Measurements from ENCODE around the gene LMAN1. TPM values are rescaled to one million over a fixed set of nuclear protein-coding genes. Genes with fewer than 3 reads are reported as not detected.

The LMAN1 gene, protein sequence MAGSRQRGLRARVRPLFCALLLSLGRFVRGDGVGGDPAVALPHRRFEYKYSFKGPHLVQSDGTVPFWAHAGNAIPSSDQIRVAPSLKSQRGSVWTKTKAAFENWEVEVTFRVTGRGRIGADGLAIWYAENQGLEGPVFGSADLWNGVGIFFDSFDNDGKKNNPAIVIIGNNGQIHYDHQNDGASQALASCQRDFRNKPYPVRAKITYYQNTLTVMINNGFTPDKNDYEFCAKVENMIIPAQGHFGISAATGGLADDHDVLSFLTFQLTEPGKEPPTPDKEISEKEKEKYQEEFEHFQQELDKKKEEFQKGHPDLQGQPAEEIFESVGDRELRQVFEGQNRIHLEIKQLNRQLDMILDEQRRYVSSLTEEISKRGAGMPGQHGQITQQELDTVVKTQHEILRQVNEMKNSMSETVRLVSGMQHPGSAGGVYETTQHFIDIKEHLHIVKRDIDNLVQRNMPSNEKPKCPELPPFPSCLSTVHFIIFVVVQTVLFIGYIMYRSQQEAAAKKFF
- 10 to 100 TPM; 64.0 to 80.4 (median 68.5) TPM for total RNA-seq

DNA sequence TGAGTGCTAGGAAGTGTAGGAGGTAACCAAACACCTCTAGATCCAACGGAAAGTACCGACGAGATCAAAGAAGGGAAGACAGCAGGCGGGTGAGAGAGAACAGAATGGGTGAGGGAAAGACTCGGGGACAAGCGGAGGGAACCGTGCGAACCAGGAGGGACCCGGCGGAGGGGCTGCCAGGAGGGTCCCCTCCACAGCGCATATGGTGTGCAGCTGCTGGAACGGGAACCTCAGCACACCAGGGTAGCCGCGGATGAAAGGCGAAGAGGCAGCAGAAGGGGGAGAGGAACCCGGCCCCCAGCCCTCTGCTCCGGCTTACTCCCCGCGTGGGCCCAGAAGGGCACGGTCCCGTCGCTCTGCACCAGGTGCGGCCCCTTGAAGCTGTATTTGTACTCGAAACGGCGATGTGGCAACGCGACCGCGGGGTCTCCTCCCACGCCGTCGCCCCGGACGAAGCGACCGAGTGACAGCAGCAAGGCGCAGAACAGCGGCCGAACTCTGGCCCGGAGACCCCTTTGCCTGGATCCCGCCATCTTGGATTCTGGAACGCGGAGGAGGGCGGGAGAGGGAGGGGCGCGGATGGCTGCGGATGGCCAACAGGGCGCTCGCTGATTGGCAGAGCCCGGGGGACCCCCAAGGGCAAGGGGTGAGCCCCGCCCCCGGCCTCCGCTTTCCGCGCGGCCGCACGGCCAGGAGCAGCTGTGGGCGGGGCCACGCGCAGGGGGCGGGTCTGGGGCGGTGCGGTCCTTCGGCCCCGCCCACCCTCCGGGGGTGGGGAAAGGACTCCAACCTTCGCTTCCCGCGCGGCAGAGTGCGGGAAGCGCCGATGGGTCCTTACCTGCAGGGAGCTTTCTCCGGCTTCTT is at the start of gene LMAN1:
TSS of gene LMAN1 (minus strand) at position 554 of the 864 bp plus-strand sequence. CDS start at position 533, 21 bp downstream.
- Histone ChIP-seq H3K36me3 (peaks cover 0 to 18% of the 10 kb centered on the region in 2 donors), H3K9me3 (no peaks in the 10 kb centered on the region), H3K4me3 (peak within 1 kb of the TSS; percentile 78 to 90), H3K27me3 (no peaks in the 10 kb centered on the region), H3K4me1 (peaks cover 3 to 37% (median 4%) of the 10 kb centered on the region in 3 donors), H3K27ac (peak within 1 kb of the TSS; percentile 70 to 92 (median 92))
- whole genome bisulfite sequencing, 2 donors (ENCODE audit: low coverage in 1 of 2): 0% methylated on average over 11 to 13 of the region's 76 CpGs
- TF ChIP-seq POLR2A (IDR thresholded peaks at IDR 0.05): peak in 1 of 2 donors; percentile 43
- peak; percentile 57 for TF ChIP-seq POLR2AphosphoS5 (IDR thresholded peaks at IDR 0.05)
- TF ChIP-seq, protein P1, sequence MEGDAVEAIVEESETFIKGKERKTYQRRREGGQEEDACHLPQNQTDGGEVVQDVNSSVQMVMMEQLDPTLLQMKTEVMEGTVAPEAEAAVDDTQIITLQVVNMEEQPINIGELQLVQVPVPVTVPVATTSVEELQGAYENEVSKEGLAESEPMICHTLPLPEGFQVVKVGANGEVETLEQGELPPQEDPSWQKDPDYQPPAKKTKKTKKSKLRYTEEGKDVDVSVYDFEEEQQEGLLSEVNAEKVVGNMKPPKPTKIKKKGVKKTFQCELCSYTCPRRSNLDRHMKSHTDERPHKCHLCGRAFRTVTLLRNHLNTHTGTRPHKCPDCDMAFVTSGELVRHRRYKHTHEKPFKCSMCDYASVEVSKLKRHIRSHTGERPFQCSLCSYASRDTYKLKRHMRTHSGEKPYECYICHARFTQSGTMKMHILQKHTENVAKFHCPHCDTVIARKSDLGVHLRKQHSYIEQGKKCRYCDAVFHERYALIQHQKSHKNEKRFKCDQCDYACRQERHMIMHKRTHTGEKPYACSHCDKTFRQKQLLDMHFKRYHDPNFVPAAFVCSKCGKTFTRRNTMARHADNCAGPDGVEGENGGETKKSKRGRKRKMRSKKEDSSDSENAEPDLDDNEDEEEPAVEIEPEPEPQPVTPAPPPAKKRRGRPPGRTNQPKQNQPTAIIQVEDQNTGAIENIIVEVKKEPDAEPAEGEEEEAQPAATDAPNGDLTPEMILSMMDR (IDR thresholded peaks at IDR 0.05): no peak
- peak; percentile 99 for ATAC-seq

DNA sequence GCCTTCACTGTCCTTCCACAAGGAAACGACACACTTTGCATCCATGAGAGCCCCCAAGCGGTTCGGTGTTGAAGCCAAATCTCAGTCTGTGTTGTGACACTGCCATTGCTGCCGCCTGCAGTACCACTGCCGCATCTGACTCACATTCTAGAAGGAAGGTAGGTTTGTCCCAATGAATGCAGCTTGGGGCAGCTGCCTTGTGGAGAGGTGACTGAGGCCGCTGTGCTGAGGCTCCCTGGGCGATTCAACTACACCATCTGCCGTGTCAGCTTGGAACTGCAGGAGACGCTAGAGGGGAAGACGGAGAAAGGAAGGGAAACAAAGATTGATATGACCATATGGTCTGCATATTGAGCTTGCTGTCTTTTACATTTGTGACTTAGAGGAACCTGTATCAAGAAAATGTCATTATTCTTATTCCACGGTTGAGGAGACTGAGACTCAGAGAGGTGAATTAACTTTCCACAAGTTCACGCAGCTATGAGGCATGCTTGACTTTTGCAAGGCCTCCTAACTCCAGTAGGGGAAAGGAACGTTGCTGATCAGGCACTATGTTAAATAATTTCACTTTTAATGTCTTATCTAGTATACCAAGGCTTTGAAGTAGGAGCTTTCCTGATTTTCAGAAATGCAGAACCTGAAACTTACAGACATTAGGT is 43.5 kb upstream of the LMAN1 start:
- ATAC-seq: peak; percentile 80
- Histone ChIP-seq H3K9me3 (no peaks in the 10 kb centered on the region), H3K4me3 (no peak overlapping the region), H3K27ac (no peak overlapping the region), H3K4me1 (no peaks in the 10 kb centered on the region), H3K36me3 (no peaks in the 10 kb centered on the region), H3K27me3 (no peaks in the 10 kb centered on the region)
- no peak for TF ChIP-seq POLR2AphosphoS5 (IDR thresholded peaks at IDR 0.05)
- no peak for TF ChIP-seq EP300 (IDR thresholded peaks at IDR 0.05)
- TF ChIP-seq, protein P1 (IDR thresholded peaks at IDR 0.05): peak; percentile 64 to 88 (median 74)
- WGBS, 2 donors (ENCODE audit: low coverage in 1 of 2): 17 to 33% methylated on average over 4 to 9 of the region's 13 CpGs

DNA sequence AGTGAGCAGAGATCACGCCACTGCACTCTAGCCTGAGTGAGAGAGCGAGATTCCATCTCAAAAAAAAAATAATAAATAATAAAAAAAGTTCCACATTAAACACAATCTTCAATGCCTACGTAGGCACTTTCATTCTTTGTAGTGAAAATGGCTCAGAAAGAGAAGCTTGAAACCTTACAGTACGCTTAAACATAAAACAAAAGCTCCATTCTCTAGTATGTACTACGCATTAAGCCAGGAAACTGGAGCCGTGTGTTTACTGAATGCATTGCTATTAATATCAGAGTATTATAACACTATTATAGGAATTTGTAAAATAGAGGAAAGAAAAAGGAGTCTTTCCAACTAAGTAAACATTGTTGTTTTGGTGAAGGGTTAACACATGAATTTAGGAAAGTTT is 41.3 kb upstream of the LMAN1 start:
- WGBS, 2 donors (ENCODE audit: low coverage in 1 of 2): 78% methylated on average over 6 of the region's 6 CpGs
- H3K9me3 ChIP-seq: no peaks in the 10 kb centered on the region
- no peaks in the 10 kb centered on the region for H3K27me3 ChIP-seq
- no peaks in the 10 kb centered on the region for H3K36me3 ChIP-seq
- no peaks in the 10 kb centered on the region for H3K4me1 ChIP-seq
- TF ChIP-seq POLR2A (IDR thresholded peaks at IDR 0.05): no peak
- no peak for TF ChIP-seq EP300 (IDR thresholded peaks at IDR 0.05)
- no peak for TF ChIP-seq POLR2AphosphoS5 (IDR thresholded peaks at IDR 0.05)
- TF ChIP-seq, protein P1 (IDR thresholded peaks at IDR 0.05): no peak
- no peak overlapping the region for H3K27ac ChIP-seq
- H3K4me3 ChIP-seq: no peak overlapping the region
- no peak for ATAC-seq

DNA sequence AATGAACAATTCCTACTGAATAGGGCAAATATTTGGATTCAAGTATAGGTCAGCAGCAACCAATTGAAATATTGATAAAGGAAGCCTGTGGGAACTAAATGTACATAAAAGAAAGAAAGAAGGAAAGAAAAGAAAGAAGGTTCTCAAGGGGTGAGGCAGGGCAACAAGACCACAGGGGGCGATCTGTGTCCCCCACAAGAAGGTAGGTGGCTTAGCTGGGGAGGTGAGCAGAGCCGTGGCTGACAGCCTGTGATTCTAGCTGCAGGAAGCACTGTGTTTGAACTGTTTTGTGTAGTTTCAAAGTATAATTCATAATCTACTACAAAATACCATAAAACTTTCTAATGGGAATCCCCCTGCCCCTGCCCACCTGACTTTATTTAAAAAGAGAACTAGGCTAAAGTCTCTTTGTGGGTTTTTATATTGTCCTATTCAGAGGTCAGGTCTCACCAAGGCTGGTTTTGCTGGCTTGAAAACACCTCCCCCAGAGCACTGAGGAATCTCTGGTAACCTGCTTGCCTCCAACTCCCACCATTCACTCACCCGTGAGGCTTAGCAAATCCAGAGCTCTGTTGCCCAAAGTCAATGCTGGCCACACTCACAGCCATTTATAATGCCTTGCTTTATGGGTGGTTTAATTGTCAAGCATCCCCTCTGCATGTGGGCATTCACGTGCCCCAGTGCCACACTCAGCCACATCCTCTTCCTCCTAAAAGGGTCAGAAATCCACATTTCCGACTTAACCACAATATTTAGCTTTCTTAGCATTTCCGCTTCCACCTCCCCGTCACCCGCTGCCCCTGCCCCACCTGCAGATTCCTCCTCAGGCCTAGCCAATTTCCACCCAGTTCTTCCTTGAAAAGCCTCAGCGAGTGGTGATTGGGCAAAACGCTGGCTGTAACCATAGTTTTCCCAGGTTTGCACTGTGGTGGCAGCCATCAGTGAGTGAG is 36.4 kb upstream of the LMAN1 start:
- ATAC-seq: no peak
- no peaks in the 10 kb centered on the region for H3K4me1 ChIP-seq
- WGBS, 2 donors (ENCODE audit: low coverage in 1 of 2): 66 to 78% methylated on average over 8 to 10 of the region's 10 CpGs

More for the DNA sequence above, 36.4 kb upstream of the LMAN1 start:
- H3K36me3 ChIP-seq: no peaks in the 10 kb centered on the region
- TF ChIP-seq, protein P1 (IDR thresholded peaks at IDR 0.05): no peak
- no peak for TF ChIP-seq EP300 (IDR thresholded peaks at IDR 0.05)
- TF ChIP-seq POLR2AphosphoS5 (IDR thresholded peaks at IDR 0.05): no peak
- no peak for TF ChIP-seq POLR2A (IDR thresholded peaks at IDR 0.05)
- no peak overlapping the region for H3K27ac ChIP-seq
- H3K27me3 ChIP-seq: peaks cover 3% of the 10 kb centered on the region
- no peak overlapping the region for H3K4me3 ChIP-seq
- no peaks in the 10 kb centered on the region for H3K9me3 ChIP-seq
